AG10803 (cell line): Measurements from ENCODE around the gene ATP1A4.

Experiments used
- DNase-seq: peaks from one replicate; pipeline ENCODE4 v3.0.0; 2010; ENCODE audit warnings: low read depth
- H3K4me3 ChIP-seq: 2 replicates; pipeline ENCODE4 v1.5.1; 2011; ENCODE audit warnings: mild to moderate bottlenecking, low read length, control low read depth
- CTCF ChIP-seq: conservative IDR thresholded peaks from 2 replicates; pipeline ENCODE4 v1.5.1; 2011; ENCODE audit warnings: mild to moderate bottlenecking, low read length, control low read depth, inconsistent platforms

The ATP1A4 gene

GRCh38 chr1:160217481-160218051 is 66.2 kb downstream of the ATP1A4 start:
- no peak overlapping the region for H3K4me3 ChIP-seq
- DNase-seq, result peak; percentile 19
- TF ChIP-seq CTCF, result no peak

DNA sequence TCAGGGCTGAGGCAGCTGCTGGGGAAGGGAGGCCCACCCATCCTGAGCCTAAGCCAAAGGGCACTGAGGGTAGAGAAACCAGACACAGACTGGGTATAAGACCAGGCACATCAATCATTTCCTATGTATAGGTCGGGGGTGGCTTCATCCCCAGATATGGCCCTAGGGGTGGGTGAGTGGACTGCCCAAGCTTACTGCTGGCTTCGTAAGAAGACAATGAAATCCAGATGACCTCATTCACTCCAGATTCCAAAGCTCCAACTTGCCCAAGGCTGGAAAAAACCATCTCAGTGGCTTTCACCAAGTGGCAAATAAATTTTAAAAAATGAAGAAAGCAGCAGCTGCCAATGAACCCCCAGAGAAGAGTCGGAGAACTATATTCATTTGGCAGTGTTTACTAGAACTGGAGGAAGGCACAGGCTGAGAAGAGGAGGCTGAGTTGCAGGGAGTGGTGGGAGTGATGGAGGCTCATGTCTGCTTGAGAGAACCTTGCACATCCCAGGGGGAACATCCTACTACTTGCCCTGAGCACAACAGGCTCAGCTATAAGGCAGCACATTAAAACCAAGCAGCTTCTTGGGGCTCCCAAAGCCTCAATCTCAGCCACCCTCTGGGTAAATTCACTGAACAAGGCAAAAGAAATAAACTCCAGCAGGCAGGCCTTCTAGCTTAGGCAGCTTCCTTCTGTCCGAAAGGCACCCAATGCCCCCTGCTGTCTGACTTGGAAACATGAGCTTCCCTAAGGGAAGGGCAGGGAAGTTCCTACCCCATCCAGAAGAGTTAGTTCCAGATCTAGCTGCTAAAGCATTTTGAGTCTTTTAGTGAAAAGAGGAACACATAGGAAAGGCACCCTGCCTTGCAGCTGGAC is 67.9 kb downstream of the ATP1A4 start:
- DNase-seq, result peak; percentile 80
- no peak overlapping the region for H3K4me3 ChIP-seq
- peak; percentile 79 for TF ChIP-seq CTCF

DNA sequence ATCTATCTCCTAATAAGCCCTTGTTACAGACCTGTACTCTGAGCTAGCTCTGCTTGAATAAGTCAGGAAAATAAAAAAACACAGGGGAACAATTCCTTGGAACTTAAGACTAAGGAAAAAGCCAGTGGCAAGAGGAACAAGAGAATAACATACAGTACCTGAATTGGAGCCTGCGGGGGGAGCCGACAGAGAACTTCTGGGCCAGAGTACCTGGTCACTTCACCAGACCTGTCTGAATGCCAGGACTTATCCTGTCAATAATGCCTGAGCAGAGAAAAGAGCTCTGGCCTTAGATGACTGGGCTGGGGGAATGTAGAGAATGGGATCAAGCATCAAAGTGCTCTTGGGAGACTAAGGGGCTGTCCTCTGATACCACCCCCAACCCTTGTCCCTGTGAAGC is 68.9 kb downstream of the ATP1A4 start:
- no peak for TF ChIP-seq CTCF
- DNase-seq, result no peak
- no peak overlapping the region for H3K4me3 ChIP-seq

- DNase-seq, result peak; percentile 58
- no peak for TF ChIP-seq CTCF
- no peak overlapping the region for H3K4me3 ChIP-seq
Measured at GRCh38 chr1:160221089-160221488, 69.7 kb downstream of the ATP1A4 start.

GRCh38 chr1:160222546-160222945 is 71.1 kb downstream of the ATP1A4 start:
- no peak for TF ChIP-seq CTCF
- H3K4me3 ChIP-seq, result no peak overlapping the region

GRCh38 chr1:160224606-160225005 is 73.2 kb downstream of the ATP1A4 start:
- no peak overlapping the region for H3K4me3 ChIP-seq
- no peak for TF ChIP-seq CTCF
- DNase-seq, result no peak

More at GRCh38 chr1:160222546-160222945, 71.1 kb downstream of the ATP1A4 start:
- no peak for DNase-seq

- no peak for DNase-seq
- TF ChIP-seq CTCF, result no peak
- H3K4me3 ChIP-seq, result no peak overlapping the region
Measured at GRCh38 chr1:160225345-160225744, 73.9 kb downstream of the ATP1A4 start.
